K562 (cell line): Measurements from ENCODE around the gene MLLT1. TPM values are rescaled to one million over a fixed set of nuclear protein-coding genes. Genes with fewer than 3 reads are reported as not detected.

Experiments
- ADNP ChIP-seq: fragments of 200-800 bp; sonication (Bioruptor generic); IDR thresholded peaks from 2 replicates; pipeline ENCODE4 v1.6.1; 2016; ENCODE audit warnings: missing genetic modification characterization, missing compliant biosample characterization
- CCNT2 ChIP-seq: IDR thresholded peaks from 2 replicates; pipeline ENCODE4 v1.6.1; 2011; ENCODE audit warnings: borderline replicate concordance, low read depth, mild to moderate bottlenecking, moderate library complexity, mixed read lengths, low read length; ENCODE audit not compliant: insufficient read length; ENCODE audit errors: extremely low read depth
- DACH1 ChIP-seq: fragments of 450-650 bp; IDR thresholded peaks from 2 replicates; pipeline ENCODE4 v1.6.1; 2018; ENCODE audit not compliant: partially characterized antibody
- GTF2F1 ChIP-seq: IDR thresholded peaks from 2 replicates; pipeline ENCODE4 v1.6.1; 2011; ENCODE audit warnings: low read depth, low read length, improper control_type of control experiment
- HOXB6 ChIP-seq: fragments of 250-450 bp; sonication (Bioruptor Pico); IDR thresholded peaks from 2 replicates; pipeline ENCODE4 v1.5.1; 2022; ENCODE audit warnings: mild to moderate bottlenecking, borderline replicate concordance
- KAT7 ChIP-seq: sonication (generic); formaldehyde crosslinking; IDR thresholded peaks from 2 replicates; pipeline ENCODE4 v1.8.0; 2022; ENCODE audit warnings: missing genetic modification reagents, mild to moderate bottlenecking, borderline replicate concordance
- KLF10 ChIP-seq: fragments of 250-450 bp; sonication (Bioruptor Pico); IDR thresholded peaks from 2 replicates; pipeline ENCODE4 v1.6.1; 2021; ENCODE audit warnings: matching md5 sums
- NEUROD1 ChIP-seq: fragments of 150-350 bp; IDR thresholded peaks from 2 replicates; pipeline ENCODE4 v1.6.1; 2014; ENCODE audit warnings: borderline replicate concordance, low read length, low read depth; ENCODE audit not compliant: partially characterized antibody
- POLR2A ChIP-seq: fragments of 450-650 bp; conservative IDR thresholded peaks from 2 replicates; pipeline ENCODE4 v1.6.1; 2016
- POLR2AphosphoS5 ChIP-seq: IDR thresholded peaks from 2 replicates; pipeline ENCODE4 v1.6.1; 2011; ENCODE audit warnings: mild to moderate bottlenecking, low read depth, low read length, moderate library complexity; ENCODE audit not compliant: control insufficient read depth, insufficient read depth
- POU5F1 ChIP-seq: fragments of 150-350 bp; IDR thresholded peaks from 2 replicates; pipeline ENCODE4 v1.6.1; 2014; ENCODE audit warnings: borderline replicate concordance, low read length, low read depth, mild to moderate bottlenecking; ENCODE audit not compliant: partially characterized antibody
- RBM22 ChIP-seq: fragments of 200-400 bp; formaldehyde crosslinking; IDR thresholded peaks from 2 replicates; pipeline ENCODE4 v1.6.1; 2018; ENCODE audit warnings: low read length, low read depth; ENCODE audit not compliant: poor library complexity, severe bottlenecking
- SMC3 ChIP-seq: conservative IDR thresholded peaks from 2 replicates; pipeline ENCODE4 v1.6.1; 2011; ENCODE audit warnings: low read depth, low read length, improper control_type of control experiment; ENCODE audit not compliant: insufficient read depth
- SP1 ChIP-seq: sonication (generic); formaldehyde crosslinking; IDR thresholded peaks from 2 replicates; pipeline ENCODE4 v1.8.1; 2022; ENCODE audit warnings: mild to moderate bottlenecking, missing genetic modification reagents
- SRSF1 ChIP-seq: fragments of 200-400 bp; formaldehyde crosslinking; IDR thresholded peaks from 2 replicates; pipeline ENCODE4 v1.6.1; 2017; ENCODE audit warnings: mild to moderate bottlenecking, low read depth, low read length, moderate library complexity
- ZC3H11A ChIP-seq: IDR thresholded peaks from 2 replicates; pipeline ENCODE4 v1.6.1; 2012; ENCODE audit warnings: low read depth, low read length, improper control_type of control experiment
- ZKSCAN3 ChIP-seq: fragments of 250-450 bp; sonication (Bioruptor Pico); IDR thresholded peaks from 2 replicates; pipeline ENCODE4 v1.4.0; 2020
- ZNF224 ChIP-seq: sonication (generic); formaldehyde crosslinking; IDR thresholded peaks from 2 replicates; pipeline ENCODE4 v1.8.0; 2022; ENCODE audit warnings: mild to moderate bottlenecking, missing genetic modification reagents
- ZNF445 ChIP-seq: fragments of 250-450 bp; sonication (Bioruptor Pico); IDR thresholded peaks from 2 replicates; pipeline ENCODE4 v1.4.0; 2020; ENCODE audit warnings: low read depth, mild to moderate bottlenecking, moderate library complexity
- polyA plus RNA-seq, 8 experiments: library from polyadenylated mRNA; depleted of rRNA in 4 of 8; stranded (reverse) in 5 of 8; unstranded in 3 of 8; fragments of >200 nt; fragmentation: Nextera tagmentation in 2 of 8; fragmentation: Illumina TruSeq in 1 of 8; extraction: Ambion mirVana in 2 of 8; extraction: Trizol in 1 of 8; gene quantifications; 2 replicates each; pipeline versions ENCODE4 v1.2.1 to v1.2.3, GENCODE V29; 2011 to 2014; ENCODE audit warnings: inconsistent platforms in 1 of 8, missing spikeins in 1 of 8
- total RNA-seq, 7 experiments: library from RNA; depleted of rRNA in 6 of 7; stranded (reverse); fragments of >200 nt in 6 of 7; fragmentation: Illumina TruSeq in 2 of 7; extraction: Trizol in 2 of 7; gene quantifications; 2 replicates each; pipeline versions ENCODE4 v1.2.1 to v1.2.3, GENCODE V29; 2011 to 2021; ENCODE audit warnings: low replicate concordance in 1 of 7
- TF ChIP-seq, protein P1 (sequence below): fragments of 200-800 bp; sonication (Bioruptor generic); IDR thresholded peaks from 2 replicates; pipeline ENCODE4 v1.6.1; 2017; ENCODE audit warnings: missing genetic modification characterization, missing compliant biosample characterization
- TF ChIP-seq, protein P2 (sequence below): sonication (generic); IDR thresholded peaks from 2 replicates; pipeline ENCODE4 v1.6.1; 2016
- TF ChIP-seq, protein P3 (sequence below): fragments of 250-450 bp; sonication (Bioruptor Pico); IDR thresholded peaks from 2 replicates; pipeline ENCODE4 v1.5.1; 2021; ENCODE audit warnings: mild to moderate bottlenecking
- TF ChIP-seq, protein P4 (sequence below): fragments of 450-650 bp; formaldehyde crosslinking; IDR thresholded peaks from 2 replicates; pipeline ENCODE4 v1.4.0; 2020; ENCODE audit warnings: mild to moderate bottlenecking, moderate library complexity

Gene MLLT1
- total and polyA plus RNA-seq, 9 of the 15 experiments (the other 6 are each of a cell fraction or from before 2014, with no cell fraction given), result 0.23 to 63.5 (median 15.4) TPM

DNA sequence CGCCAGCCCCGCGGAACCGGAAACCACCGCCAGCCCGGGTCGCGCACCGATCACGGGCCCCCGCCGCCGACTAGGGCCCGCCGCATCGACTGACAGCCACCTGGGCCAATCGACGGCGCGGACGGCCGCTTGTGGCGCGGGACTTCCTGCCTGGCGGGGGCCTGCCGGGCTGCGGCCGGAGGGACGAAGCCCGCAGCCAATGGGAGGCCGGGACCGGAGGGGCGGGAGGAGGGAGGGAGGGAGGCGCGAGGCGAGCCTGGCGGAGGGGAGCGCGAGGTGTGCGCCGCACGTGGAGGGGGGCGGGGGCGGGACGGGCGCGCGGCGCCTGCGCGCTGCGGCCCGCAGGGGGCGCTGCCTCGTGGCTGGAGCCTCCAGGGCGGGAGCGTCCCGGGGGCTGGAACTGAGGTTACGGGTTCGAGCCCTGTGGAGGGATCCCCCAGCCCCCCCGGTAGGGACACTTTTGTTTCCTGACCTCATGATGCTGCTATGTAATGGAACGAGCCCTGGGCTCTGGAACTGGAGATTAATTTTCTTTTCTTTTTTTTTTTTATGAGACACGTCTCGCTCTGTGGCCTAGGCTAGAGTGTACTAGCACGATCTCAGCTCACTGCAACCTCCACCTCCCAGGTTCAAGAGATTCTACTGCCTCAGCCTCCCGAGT lies at the start of gene MLLT1 (continued):
- TF ChIP-seq KLF10 (no peak), ADNP (peak; percentile 99), SP1 (peak; percentile 50; the same call in 1 of the 2 replicates), POLR2AphosphoS5 (no peak), HOXB6 (CRISPR knock-in tag) (no peak), SRSF1 (no peak), KAT7 (no peak), POLR2A (no peak), DACH1 (no peak), RBM22 (no peak), ZC3H11A (no peak), ZKSCAN3 (CRISPR knock-in tag) (no peak), NEUROD1 (peak; percentile 84), ZNF445 (CRISPR knock-in tag) (no peak), POU5F1 (no peak), CCNT2 (peak; percentile 85), ZNF224 (no peak), SMC3 (peak; percentile 39; the same call in 1 of the 2 replicates), GTF2F1 (no peak)
- TF ChIP-seq, protein P1, sequence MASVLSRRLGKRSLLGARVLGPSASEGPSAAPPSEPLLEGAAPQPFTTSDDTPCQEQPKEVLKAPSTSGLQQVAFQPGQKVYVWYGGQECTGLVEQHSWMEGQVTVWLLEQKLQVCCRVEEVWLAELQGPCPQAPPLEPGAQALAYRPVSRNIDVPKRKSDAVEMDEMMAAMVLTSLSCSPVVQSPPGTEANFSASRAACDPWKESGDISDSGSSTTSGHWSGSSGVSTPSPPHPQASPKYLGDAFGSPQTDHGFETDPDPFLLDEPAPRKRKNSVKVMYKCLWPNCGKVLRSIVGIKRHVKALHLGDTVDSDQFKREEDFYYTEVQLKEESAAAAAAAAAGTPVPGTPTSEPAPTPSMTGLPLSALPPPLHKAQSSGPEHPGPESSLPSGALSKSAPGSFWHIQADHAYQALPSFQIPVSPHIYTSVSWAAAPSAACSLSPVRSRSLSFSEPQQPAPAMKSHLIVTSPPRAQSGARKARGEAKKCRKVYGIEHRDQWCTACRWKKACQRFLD, result no peak
- TF ChIP-seq, protein P2, sequence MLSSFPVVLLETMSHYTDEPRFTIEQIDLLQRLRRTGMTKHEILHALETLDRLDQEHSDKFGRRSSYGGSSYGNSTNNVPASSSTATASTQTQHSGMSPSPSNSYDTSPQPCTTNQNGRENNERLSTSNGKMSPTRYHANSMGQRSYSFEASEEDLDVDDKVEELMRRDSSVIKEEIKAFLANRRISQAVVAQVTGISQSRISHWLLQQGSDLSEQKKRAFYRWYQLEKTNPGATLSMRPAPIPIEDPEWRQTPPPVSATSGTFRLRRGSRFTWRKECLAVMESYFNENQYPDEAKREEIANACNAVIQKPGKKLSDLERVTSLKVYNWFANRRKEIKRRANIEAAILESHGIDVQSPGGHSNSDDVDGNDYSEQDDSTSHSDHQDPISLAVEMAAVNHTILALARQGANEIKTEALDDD, result no peak
- TF ChIP-seq, protein P3, sequence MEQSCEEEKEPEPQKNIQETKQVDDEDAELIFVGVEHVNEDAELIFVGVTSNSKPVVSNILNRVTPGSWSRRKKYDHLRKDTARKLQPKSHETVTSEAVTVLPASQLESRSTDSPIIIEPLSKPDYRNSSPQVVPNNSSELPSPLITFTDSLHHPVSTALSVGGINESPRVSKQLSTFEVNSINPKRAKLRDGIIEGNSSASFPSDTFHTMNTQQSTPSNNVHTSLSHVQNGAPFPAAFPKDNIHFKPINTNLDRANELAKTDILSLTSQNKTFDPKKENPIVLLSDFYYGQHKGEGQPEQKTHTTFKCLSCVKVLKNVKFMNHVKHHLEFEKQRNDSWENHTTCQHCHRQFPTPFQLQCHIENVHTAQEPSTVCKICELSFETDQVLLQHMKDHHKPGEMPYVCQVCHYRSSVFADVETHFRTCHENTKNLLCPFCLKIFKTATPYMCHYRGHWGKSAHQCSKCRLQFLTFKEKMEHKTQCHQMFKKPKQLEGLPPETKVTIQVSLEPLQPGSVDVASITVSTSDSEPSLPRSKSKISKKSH, result no peak
- TF ChIP-seq, protein P4, sequence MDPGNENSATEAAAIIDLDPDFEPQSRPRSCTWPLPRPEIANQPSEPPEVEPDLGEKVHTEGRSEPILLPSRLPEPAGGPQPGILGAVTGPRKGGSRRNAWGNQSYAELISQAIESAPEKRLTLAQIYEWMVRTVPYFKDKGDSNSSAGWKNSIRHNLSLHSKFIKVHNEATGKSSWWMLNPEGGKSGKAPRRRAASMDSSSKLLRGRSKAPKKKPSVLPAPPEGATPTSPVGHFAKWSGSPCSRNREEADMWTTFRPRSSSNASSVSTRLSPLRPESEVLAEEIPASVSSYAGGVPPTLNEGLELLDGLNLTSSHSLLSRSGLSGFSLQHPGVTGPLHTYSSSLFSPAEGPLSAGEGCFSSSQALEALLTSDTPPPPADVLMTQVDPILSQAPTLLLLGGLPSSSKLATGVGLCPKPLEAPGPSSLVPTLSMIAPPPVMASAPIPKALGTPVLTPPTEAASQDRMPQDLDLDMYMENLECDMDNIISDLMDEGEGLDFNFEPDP (CRISPR knock-in tag), result no peak
- TF ChIP-seq, all 486 proteins: peak for 95
